Right atrium auricular region (tissue), 2 donors: ENCODE results near the gene MICAL3. TPM values are rescaled to one million over a fixed set of nuclear protein-coding genes. Genes with fewer than 3 reads are reported as not detected.

Experiments used
- DNase-seq: peaks from one replicate; pipeline ENCODE4 v3.0.0-alpha.2; 2019; ENCODE audit warnings: low spot score
- H3K27ac ChIP-seq, 2 donors: fragments of 200-600 bp; sonication (generic); 1 replicate in 1 of 2; 2 replicates in 1 of 2; pipeline ENCODE4 v1.5.1; 2016 to 2019
- H3K27me3 ChIP-seq, 2 donors: fragments of 200-600 bp; sonication (generic); one replicate each; pipeline versions ENCODE4 v1.5.1 to v1.6.0; 2017 to 2019
- H3K36me3 ChIP-seq: fragments of 200-600 bp; sonication (generic); one replicate; pipeline ENCODE4 v1.5.1; 2016
- H3K4me1 ChIP-seq, 2 donors: fragments of 200-600 bp; sonication (generic); one replicate each; pipeline versions ENCODE4 v1.5.1 to v1.6.0; 2017 to 2019
- H3K4me3 ChIP-seq, 2 donors: fragments of 200-600 bp; sonication (generic); 1 replicate in 1 of 2; 2 replicates in 1 of 2; pipeline ENCODE4 v1.5.1; 2017 to 2019; ENCODE audit warnings: mild to moderate bottlenecking in 1 of 2, moderate library complexity in 1 of 2
- H3K9me3 ChIP-seq, 2 donors: fragments of 200-600 bp; sonication (generic); one replicate each; pipeline ENCODE4 v1.5.1; 2019
- total RNA-seq, 2 donors: library from RNA; depleted of rRNA; stranded (reverse); fragments of >200 nt; gene quantifications; one replicate each; pipeline ENCODE4 v1.1.0, GENCODE V29; 2016
- TF ChIP-seq, protein P1 (sequence below), 2 donors: fragments of 200-600 bp; sonication (generic); IDR thresholded peaks; one replicate each; pipeline ENCODE4 v1.5.1; 2019; ENCODE audit warnings: antibody characterized with exemption in 2 of 2

Gene MICAL3
- total RNA-seq, 2 donors from 2014 or later, result 42.5 to 45.1 TPM

DNA sequence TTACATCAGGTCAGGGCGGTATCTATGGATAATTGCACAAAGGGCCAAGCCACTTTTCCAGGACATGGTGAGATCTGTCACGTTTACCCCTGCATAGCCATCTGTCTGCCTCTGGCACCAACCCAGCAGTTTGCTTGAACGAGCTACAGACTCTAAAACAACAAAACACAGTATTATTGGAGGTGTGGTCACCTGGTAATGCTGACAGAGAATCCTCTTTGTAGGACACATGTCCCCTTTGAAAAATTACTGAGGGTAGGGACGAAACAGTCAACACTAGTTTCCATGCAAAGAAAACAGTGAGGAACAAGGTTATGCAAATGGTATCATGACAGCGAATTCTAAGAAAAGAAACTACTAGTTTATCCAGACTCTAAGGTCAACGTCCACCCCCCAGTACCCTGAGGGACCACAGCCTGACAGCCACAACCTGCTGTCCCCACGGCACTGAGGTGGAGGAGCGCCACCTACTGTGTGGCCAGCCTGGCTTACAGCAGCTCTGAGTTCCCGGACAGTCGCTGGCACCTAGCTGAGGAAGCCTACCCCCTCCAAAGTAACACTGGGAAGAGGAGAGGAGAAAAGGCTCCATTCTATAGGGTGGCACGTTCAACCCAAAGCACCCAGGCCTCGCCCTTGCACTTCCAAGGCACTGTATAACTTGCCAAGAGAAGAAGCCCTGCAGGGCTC, 132.7 kb downstream of the MICAL3 start:
- no peaks in the 10 kb centered on the region for H3K27me3 ChIP-seq
- TF ChIP-seq, protein P1, sequence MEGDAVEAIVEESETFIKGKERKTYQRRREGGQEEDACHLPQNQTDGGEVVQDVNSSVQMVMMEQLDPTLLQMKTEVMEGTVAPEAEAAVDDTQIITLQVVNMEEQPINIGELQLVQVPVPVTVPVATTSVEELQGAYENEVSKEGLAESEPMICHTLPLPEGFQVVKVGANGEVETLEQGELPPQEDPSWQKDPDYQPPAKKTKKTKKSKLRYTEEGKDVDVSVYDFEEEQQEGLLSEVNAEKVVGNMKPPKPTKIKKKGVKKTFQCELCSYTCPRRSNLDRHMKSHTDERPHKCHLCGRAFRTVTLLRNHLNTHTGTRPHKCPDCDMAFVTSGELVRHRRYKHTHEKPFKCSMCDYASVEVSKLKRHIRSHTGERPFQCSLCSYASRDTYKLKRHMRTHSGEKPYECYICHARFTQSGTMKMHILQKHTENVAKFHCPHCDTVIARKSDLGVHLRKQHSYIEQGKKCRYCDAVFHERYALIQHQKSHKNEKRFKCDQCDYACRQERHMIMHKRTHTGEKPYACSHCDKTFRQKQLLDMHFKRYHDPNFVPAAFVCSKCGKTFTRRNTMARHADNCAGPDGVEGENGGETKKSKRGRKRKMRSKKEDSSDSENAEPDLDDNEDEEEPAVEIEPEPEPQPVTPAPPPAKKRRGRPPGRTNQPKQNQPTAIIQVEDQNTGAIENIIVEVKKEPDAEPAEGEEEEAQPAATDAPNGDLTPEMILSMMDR (IDR thresholded peaks at IDR 0.05), result peak; percentile 29 to 75
- peaks cover 0 to 22% of the 10 kb centered on the region in 2 donors for H3K4me1 ChIP-seq
- no peak overlapping the region for H3K4me3 ChIP-seq
- peaks cover 63% of the 10 kb centered on the region for H3K36me3 ChIP-seq
- DNase-seq, result no peak
- H3K27ac ChIP-seq, result peak overlapping the region; percentile 80 to 88
- H3K9me3 ChIP-seq, result no peaks in the 10 kb centered on the region

DNA sequence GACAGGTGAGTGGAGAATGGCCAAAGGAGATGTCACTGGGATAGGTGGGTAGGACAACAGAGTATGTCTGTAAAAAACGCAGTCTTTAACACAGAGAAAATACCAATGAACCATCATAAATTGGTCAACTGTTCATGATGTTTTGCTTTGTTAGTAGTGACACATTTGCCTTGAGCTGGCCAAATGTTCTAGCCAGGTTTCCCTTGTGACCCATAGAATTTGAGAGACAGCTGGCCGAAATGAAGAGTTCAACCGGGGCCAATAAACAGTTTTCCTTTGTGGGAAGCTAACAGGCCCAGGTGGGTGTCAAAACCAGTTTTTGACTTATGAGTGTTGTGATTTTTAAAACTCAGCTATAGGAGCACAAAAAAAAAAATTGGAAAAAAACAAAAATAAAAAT, 133.5 kb downstream of the MICAL3 start:
- H3K27me3 ChIP-seq, result no peaks in the 10 kb centered on the region
- no peak for DNase-seq
- H3K36me3 ChIP-seq, result peaks cover 63% of the 10 kb centered on the region
- peaks cover 0 to 22% of the 10 kb centered on the region in 2 donors for H3K4me1 ChIP-seq
- no peak overlapping the region for H3K4me3 ChIP-seq
- TF ChIP-seq, protein P1 (IDR thresholded peaks at IDR 0.05), result no peak
- H3K27ac ChIP-seq, result peak overlapping the region; percentile 80 to 88
- H3K9me3 ChIP-seq, result no peaks in the 10 kb centered on the region

DNA sequence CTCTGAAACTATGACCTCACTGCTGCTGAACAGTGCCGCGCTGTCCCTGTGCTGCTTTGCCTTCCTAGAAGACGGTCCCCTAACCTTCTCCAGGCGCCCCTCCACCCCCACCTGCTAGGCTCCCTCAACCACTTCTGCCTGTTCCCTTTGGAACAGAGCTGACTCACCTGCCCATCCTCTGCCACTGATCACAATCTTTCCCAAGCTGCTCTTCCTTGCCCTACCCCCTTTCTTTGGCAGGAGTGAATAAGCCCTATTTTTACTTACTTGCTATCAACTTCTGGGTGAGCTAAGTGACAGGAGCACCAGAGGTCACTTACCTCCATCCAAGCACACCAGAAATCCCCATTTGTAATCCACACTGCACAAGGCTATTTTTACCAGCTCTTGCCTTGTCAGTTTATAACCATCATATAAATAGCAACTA, 134.1 kb downstream of the MICAL3 start:
- Histone ChIP-seq H3K4me1 (peaks cover 0 to 22% of the 10 kb centered on the region in 2 donors), H3K27me3 (no peaks in the 10 kb centered on the region), H3K27ac (peak overlapping the region; percentile 80 to 88), H3K4me3 (no peak overlapping the region), H3K36me3 (peaks cover 66% of the 10 kb centered on the region), H3K9me3 (no peaks in the 10 kb centered on the region)
- no peak for DNase-seq
- TF ChIP-seq, protein P1 (IDR thresholded peaks at IDR 0.05), result no peak

DNA sequence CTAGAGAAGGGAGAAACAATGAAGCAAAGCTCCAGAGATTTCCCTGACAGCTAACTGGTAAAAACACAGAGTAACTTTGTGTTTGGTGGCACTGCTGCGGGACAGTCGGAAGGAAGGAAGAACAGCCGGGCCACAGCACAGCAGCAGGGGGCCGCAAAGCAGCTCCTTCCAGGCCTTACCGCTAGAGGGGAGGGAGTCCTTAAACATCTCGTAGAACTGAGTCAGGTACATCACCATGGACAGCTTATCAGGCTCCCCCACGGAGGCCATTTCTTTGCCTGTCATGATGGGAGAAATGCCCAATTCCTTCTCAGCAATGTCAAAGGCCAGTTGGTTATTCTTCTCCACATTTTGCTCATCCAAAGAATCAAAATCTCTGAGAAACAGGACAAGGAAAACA, 135.5 kb downstream of the MICAL3 start:
- Histone ChIP-seq H3K27ac (peak overlapping the region; percentile 80 to 88), H3K36me3 (peaks cover 61% of the 10 kb centered on the region), H3K4me1 (peaks cover 0 to 34% of the 10 kb centered on the region in 2 donors), H3K27me3 (no peaks in the 10 kb centered on the region), H3K9me3 (no peaks in the 10 kb centered on the region), H3K4me3 (no peak overlapping the region)
- no peak for DNase-seq
- TF ChIP-seq, protein P1 (IDR thresholded peaks at IDR 0.05), result peak in 1 of 2 donors; percentile 48

DNA sequence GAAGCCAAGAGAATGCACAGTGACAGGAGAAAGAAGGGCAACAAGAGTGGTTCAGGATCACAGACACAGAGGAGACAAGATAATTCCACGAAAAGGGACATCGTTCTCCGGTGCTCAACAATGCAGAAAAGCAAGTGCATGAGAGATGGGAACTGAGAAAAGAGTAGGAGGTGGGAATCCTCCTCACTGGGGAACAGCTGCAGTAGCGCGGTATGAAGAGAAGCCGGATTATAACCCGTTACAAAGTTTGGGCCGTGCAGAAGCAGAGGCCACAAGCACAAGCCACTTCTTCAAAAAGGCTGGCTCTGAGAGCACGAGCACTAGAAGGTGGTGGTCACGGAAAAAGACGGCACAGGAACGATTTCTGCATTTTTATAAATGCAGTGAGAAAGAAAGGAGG, 135.9 kb downstream of the MICAL3 start:
- Histone ChIP-seq H3K9me3 (no peaks in the 10 kb centered on the region), H3K4me3 (no peak overlapping the region), H3K36me3 (peaks cover 60% of the 10 kb centered on the region), H3K4me1 (peaks cover 0 to 36% of the 10 kb centered on the region in 2 donors), H3K27me3 (no peaks in the 10 kb centered on the region), H3K27ac (peak overlapping the region; percentile 80 to 88)
- DNase-seq, result no peak
- TF ChIP-seq, protein P1 (IDR thresholded peaks at IDR 0.05), result no peak
